GM18526 (cell line): ENCODE measurements around the gene FAM53C.

ENCODE experiments used
- POLR2A ChIP-seq: IDR thresholded peaks from 3 replicates; pipeline ENCODE4 v1.6.1; 2011; ENCODE audit not compliant: insufficient read length; ENCODE audit errors: extremely low read depth

The FAM53C gene

GRCh38 chr5:138337685-138338410 is at the start of gene FAM53C:
Gene FAM53C (plus strand): TSS chr5:138338266. CDS start chr5:138341336, 3,070 bp downstream.
- TF ChIP-seq POLR2A: peak; percentile 100

- TF ChIP-seq POLR2A: no peak
Observed at GRCh38 chr5:138289296-138289695, 48.8 kb upstream of the FAM53C start.

DNA sequence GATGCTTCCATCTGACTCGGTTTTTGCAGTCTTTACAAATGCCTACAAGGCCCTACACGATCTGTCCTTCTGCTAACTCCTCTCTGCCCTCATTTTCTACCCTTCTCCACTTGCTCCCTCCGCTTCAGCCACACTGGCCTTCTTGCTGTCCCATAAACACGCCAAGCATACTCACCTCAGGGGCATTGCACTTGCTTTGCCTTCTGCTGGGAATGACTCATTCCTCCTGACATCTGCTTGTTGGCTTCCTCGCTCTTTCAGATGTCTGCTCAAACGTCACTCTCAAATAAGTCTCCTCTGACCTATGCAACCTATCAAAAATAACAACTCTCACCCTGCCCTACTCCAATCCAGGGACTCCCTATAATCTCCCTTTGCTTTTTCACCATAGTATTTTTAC is 34.7 kb upstream of the FAM53C start:
- no peak for TF ChIP-seq POLR2A

- TF ChIP-seq POLR2A: no peak
Observed at GRCh38 chr5:138305797-138306196, 32.3 kb upstream of the FAM53C start.

DNA sequence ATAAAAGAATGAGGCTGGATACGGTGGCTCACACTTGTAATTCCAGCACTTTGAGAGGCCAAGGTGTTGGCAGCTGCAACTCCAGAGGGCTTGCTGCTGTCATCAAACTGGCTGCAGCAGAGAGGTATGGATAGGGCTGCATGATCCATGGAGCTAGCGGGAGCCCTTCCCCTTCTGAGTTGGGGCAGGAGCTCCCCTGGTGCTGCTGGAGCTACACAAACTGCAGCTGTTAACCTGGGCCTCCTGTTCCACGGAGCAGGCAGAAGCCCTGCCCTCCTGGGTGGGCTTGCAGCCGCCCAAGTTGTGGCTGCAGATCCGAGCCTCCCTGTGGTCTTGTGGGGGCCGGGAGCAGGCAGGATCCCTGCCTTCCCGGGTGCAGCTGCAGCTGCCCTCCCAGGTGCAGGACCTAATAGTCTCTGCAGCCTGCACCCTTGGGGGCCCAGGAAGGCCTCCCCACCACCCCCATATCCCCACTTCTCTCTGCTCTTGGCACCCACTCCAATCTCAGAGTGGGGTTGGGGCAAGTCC is 22.3 kb upstream of the FAM53C start:
- TF ChIP-seq POLR2A: no peak

GRCh38 chr5:138316355-138316754 is 21.7 kb upstream of the FAM53C start:
- no peak for TF ChIP-seq POLR2A

DNA sequence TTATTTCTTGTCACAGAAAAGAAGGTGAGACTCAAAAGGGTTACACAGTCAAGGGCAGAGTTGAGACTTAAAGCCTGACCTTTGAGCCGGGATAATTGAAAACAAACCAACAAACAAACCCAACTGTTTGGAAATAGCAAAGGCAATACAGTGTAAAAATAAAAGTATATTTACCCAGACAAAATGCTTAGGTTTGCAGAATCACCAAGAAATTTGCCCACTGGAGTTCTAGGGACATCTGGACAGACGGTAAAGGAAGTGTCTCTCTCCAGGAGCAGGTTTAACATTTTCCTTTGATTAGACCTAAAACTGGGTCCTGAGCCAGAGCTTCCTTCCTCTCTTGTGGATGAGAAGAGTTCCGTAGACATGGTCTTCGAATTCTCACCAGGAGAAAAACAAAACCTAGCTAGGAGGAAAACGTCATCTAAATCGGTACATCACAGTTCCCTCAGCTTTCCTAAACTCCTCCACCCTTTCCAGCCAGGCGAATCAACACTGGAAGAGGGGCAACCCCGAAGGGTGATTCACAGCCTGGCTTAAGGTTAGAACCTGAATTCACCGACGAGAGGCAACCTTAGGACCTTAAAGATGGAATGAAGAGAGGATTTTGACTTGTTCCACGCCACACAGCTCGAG is 7.1 kb upstream of the FAM53C start:
- no peak for TF ChIP-seq POLR2A

GRCh38 chr5:138331449-138332368 is 6.4 kb upstream of the FAM53C start, which contains the start of gene CDC25C:
Gene CDC25C (minus strand): TSS chr5:138331804. CDS start chr5:138331180, 624 bp downstream.
- TF ChIP-seq POLR2A: peak; percentile 65

DNA sequence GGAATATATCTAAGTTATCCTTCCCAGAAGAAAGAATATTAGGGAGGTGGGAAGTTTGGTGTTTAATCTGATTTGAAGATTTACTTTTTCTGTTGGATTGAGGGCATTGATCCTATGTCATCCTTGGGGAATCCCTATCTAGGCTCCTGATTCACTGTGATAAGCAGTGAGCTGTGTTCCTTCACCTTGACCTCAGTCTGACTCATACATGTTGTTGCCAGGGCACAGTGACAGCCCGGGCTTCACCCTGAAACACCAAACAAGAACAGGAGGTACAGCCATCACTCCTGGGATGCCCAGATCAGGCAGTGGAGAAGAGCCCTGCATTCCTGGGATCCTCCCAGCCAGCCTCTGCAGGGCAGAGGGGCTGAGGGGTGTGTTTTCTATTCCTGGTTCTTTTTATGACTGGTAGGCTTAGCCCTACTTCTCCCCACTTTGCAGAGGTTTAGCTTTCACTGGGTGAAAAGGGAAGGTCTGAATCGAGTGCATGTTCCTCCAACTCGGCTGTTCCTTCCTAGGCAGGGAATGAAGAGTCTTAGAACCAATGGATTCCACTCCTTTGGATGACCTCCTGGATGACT is 3.1 kb upstream of the FAM53C start:
- no peak for TF ChIP-seq POLR2A

- TF ChIP-seq POLR2A: no peak
Observed at GRCh38 chr5:138336952-138337684, 948 bp upstream of the FAM53C start.

GRCh38 chr5:138338411-138339090 is 485 bp downstream of the FAM53C start:
- TF ChIP-seq POLR2A: no peak

DNA sequence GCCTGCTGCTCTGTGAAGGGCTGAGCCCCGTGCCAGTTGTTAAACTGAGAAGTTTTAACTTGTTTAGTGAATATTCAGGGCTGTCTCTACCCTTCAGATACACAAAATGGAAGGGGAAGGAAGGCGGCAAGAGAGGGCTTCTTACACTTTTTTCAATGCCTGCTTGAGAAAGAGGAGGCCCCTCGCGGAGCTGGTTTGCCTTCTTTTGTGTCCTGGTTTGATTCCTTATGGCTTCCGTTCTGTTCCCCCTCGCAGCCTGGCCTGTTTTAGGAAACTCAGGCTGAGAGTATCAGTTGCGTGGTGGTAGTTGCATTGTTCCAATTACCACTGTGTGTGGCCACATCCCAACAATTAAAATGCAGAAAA is 1.0 kb downstream of the FAM53C start:
- TF ChIP-seq POLR2A: no peak

DNA sequence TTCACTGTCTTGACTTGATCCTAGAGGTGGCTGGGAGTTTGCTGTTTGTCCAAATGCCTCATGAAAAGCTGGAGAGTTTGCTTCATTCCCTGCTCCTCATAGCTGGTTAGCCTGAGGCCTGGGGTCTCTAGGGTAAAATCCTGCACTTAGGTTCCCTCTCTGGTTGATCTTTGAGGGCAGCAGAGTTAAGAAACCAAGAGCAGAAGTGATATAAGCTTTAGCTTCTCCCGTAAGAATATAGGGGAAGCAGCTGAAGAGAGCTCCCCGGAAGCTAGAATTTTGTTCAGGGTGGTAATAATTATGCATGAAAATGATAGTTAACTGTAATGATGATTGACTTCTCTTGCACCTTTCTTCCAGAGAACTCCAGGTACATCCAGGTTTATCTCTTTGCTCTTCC is 1.4 kb downstream of the FAM53C start:
- no peak for TF ChIP-seq POLR2A

GRCh38 chr5:138340008-138340407 is 1.9 kb downstream of the FAM53C start:
- TF ChIP-seq POLR2A: no peak
